Activated CD4-positive, CD25-positive, alpha-beta regulatory T cell treated with anti-CD3 and anti-CD28 coated beads, Interleukin-2, amount 50 U/mL, for 16 hours (primary cell): ENCODE data around the gene ITGA5.
"Not testable (repeated sequence)": the region's sequence is repeated elsewhere in the genome, so short reads cannot be mapped to it uniquely, and the experiment has no call there.

Experiments used
- DNase-seq: peaks from one replicate; pipeline ENCODE4 v3.0.0-alpha.2; 2020; ENCODE audit warnings: low read depth, low spot score

The ITGA5 gene

DNA sequence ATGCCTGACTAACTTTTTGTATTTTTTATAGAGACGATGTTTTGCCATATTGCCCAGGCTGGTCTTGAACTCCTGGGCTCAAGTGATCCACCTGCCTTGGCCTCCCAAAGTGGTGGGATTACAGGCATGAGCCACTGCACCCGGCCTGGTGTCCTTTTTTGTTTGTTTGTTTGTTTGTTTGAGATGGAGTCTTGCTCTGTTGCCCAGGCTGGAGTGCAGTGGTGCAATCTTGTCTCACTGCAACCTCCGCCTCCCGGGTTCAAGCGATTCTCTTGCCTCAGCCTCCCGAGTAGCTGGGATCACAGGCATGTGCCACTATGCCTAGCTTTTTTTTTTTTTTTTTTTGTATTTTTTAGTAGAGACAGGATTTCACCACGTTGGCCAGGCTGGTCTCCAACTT, 64.8 kb downstream of the ITGA5 start:
- DNase-seq: not testable (repeated sequence)

DNA sequence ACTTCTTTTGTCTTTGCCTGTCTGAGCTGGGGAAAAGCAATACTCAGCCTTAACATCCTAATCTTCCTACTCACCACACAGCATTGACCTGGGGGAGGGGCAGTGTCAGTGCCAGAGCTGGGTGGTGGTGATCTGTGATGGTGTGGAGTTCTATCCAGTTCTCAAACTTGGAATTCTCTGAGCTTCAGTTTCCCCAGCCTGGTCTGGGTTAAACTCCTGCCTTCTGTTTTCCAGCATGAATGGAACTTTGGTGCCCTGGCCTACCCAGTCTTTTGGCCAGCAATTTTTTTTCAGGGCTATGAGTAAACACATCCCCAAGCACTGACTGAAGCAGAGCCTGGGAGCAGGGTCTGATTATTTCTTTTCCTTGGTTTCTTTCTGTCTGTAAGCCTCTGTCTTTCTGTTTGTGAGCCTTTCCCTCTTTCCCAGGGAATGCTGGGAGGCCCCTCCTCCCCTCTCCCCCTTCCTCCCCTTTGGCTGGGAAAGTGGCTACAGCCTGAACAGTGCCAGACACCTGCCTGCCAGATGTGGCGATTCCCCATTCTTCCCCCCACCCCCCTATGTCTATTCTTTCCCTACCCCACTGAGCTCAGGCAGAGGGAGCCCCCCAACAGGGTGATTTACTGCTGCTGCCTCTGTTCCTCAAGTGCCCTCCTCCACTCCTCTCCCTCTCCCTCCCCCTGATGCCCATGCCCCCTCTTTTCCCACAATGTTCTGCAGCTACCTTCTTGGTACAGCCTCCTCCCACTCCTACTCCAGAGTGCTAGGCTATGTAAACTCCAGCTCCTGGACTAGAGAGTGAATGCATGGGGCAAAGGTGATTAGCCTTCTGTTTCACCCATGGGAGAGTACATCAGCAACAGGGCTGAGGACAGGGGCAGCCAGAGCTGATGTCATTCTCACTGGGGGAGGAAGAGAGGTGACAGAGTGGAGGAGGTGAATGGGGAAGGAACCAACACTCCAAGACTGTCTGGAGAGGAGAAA, 65.9 kb downstream of the ITGA5 start:
- no peak for DNase-seq

- no peak for DNase-seq
Measured at GRCh38 chr12:54352022-54352531, 67.0 kb downstream of the ITGA5 start.

GRCh38 chr12:54351341-54351740, 67.7 kb downstream of the ITGA5 start:
- DNase-seq: no peak

DNA sequence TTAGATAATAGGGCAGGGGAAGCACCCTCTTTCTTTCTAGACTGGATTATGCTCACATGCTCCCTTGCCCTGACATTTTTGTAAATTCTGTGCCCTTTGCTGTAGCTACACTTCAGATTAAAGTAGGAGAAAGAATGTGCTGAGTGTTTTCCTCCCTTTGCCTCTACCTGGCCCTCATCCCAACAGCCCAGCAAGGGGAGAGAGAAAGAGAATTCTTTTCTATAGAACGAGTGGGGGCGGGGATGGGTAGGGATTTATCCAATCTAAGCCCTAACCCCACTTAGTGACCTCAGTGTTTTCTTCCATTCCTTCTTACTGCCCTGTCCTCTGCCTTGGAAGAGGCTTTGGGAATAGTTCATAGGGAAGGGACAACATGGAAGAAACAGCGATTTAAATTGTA, 68.3 kb downstream of the ITGA5 start:
- no peak for DNase-seq

GRCh38 chr12:54349679-54350078, 69.4 kb downstream of the ITGA5 start:
- no peak for DNase-seq

- DNase-seq: no peak
Measured at GRCh38 chr12:54349036-54349435, 70.0 kb downstream of the ITGA5 start.
